DND-41 (cell line): Measurements from ENCODE around the gene RSBN1L.

Experiments used
- EZH2 ChIP-seq: IDR thresholded peaks from 3 replicates; pipeline ENCODE4 v1.6.1; 2012; ENCODE audit warnings: borderline replicate concordance, low read depth, mild to moderate bottlenecking, moderate library complexity, low read length, inconsistent platforms; ENCODE audit not compliant: severe bottlenecking
- TF ChIP-seq, protein P1 (sequence below): IDR thresholded peaks from 2 replicates; pipeline ENCODE4 v1.5.1; 2012; ENCODE audit warnings: borderline replicate concordance, low read length, moderate library complexity, mild to moderate bottlenecking; ENCODE audit not compliant: poor library complexity, severe bottlenecking; ENCODE audit errors: extremely low read depth

DNA sequence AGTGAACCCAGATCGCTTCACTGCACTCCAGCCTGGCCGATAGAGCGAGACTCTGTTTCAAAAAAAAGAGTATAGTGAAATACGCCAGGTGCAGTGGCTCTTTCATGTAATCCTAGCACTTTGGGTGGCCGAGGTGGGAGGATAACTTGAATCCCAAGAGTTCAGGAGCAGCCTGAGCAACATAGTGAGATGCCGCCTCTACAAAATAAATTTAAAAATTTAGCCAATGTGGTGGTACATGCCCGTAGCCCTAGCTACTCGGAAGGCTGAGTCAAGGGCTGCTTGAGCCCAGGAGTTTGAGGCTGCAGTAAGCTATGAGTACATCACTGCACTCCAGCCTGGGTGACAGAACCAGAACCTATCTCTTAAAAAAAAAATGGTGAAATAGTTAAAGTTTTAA is 74.1 kb downstream of the RSBN1L start:
- TF ChIP-seq, protein P1, sequence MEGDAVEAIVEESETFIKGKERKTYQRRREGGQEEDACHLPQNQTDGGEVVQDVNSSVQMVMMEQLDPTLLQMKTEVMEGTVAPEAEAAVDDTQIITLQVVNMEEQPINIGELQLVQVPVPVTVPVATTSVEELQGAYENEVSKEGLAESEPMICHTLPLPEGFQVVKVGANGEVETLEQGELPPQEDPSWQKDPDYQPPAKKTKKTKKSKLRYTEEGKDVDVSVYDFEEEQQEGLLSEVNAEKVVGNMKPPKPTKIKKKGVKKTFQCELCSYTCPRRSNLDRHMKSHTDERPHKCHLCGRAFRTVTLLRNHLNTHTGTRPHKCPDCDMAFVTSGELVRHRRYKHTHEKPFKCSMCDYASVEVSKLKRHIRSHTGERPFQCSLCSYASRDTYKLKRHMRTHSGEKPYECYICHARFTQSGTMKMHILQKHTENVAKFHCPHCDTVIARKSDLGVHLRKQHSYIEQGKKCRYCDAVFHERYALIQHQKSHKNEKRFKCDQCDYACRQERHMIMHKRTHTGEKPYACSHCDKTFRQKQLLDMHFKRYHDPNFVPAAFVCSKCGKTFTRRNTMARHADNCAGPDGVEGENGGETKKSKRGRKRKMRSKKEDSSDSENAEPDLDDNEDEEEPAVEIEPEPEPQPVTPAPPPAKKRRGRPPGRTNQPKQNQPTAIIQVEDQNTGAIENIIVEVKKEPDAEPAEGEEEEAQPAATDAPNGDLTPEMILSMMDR: no peak
- TF ChIP-seq EZH2: no peak
